ENCODE measurements around the gene TAOK3. TPM values are rescaled to one million over a fixed set of nuclear protein-coding genes. Genes with fewer than 3 reads are reported as not detected.

The TAOK3 gene
- total and polyA plus RNA-seq, 12 donors = 8.4 to 29.8 (median 21.2) TPM

- peak; percentile 62 to 87 (median 75) for ATAC-seq
- Histone ChIP-seq H3K4me3 (peak overlapping the region in 9 of 10 donors; percentile 26 to 52 (median 50)), H3K36me3 (peaks cover 0 to 25% (median 0%) of the 10 kb centered on the region in 9 donors), H3K4me1 (peaks cover 0 to 54% (median 32%) of the 10 kb centered on the region in 9 donors), H3K27me3 (no peaks in the 10 kb centered on the region), H3K9me3 (no peaks in the 10 kb centered on the region), H3K27ac (peak overlapping the region in 8 of 10 donors; percentile 12 to 72 (median 24))
- intact Hi-C loops (cut with DNase I) = loop anchor here in 2 of 10 donors (5.0 to 10.0 kb wide), 2 partner anchors 186 to 188 kb away; partner anchors contain the start of genes SUDS3 (in 2 of the 2) and TAOK3 (in 1 of the 2)
- 34 to 51% methylated on average over 10 of the region's 10 CpGs for WGBS, 2 donors
- peak; percentile 32 to 41 for DNase-seq
- TF ChIP-seq CTCF (IDR thresholded peaks at IDR 0.05) = no peak
Measured at GRCh38 chr12:118188690-118189371, 183.9 kb downstream of the TAOK3 start.

DNA sequence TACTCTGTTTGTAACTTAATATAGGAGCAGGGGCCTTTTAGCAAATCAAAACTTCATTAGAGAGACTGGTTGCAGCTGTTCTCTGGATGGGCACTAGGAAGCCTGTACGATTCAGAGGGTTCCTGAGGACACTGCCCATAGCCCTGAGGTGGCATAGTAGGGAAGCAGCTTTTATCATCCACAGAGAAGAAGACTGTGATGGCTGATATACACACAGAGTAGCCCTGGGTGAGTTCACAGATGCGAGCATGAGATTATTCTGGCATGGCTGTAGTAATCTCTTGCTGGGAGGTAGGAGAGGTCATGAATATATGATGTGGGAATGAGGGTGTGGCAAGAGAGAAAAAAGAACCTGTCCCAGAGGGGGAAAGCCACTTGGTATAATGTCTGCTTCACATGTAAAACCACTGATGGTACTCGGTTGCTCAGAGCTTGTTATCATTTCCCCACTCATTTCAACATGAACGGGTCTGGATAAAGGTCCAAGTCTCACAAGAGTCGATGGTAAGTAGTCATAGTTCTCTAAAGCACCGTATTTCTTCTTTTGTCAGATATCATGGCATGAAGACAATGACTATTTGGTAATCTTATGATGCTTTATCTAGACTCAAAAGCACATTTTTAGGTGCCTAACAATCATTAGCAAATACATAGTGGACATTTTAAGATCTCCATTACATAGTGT is 184.8 kb downstream of the TAOK3 start:
- intact Hi-C loops (cut with DNase I) = loop anchor here in 2 of 10 donors (5.0 to 10.0 kb wide), 2 partner anchors 187 to 189 kb away; partner anchors contain the start of genes SUDS3 (in 2 of the 2) and TAOK3 (in 1 of the 2)
- no peak for TF ChIP-seq CTCF (IDR thresholded peaks at IDR 0.05)
- 41 to 50% methylated on average over 6 of the region's 6 CpGs for WGBS, 2 donors
- ATAC-seq (peak in 2 of 8 donors; percentile 14), DNase-seq (no peak)
- H3K27me3 ChIP-seq = no peaks in the 10 kb centered on the region
- peak overlapping the region in 7 of 10 donors; percentile 12 to 72 (median 20) for H3K27ac ChIP-seq
- peaks cover 0 to 21% (median 0%) of the 10 kb centered on the region in 9 donors for H3K36me3 ChIP-seq
- H3K4me1 ChIP-seq = peaks cover 2 to 63% (median 40%) of the 10 kb centered on the region in 9 donors
- peak overlapping the region in 7 of 10 donors; percentile 34 to 52 (median 51) for H3K4me3 ChIP-seq
- H3K9me3 ChIP-seq = no peaks in the 10 kb centered on the region

DNA sequence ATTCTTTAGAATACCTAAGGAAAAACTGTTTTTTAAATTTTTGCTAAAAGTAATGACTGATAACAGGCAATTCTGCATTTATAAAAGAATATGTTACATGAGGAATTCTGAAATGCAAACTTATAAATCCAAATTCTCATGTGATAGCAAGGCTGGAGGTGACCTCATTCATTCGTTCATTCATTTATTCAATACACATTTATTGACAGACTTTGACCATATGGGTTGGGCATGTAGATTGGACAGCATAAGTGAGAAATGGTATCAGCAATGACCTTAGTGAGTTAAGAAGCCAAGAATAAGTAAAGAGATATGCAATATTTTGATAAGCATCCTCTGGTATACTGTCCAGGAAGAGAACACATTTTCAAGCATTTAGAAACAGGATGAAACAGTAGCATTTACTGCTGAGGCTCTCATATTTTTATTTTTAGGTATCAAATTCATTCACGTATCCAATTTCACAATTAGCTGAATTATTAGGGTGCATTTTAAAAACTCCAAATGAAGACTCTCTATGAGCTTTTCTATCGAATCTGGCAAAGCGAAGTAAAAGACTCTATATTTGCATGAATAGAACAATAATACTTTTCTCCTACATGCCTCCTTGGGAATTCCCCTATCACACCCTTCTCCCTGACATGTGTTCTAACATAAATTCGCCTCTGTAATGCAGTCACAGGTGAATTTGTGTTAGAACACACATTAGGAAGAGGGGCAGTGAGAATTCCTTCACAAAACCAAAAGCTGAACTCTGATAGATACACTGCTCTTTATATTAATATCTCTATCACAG is 186.9 kb downstream of the TAOK3 start:
- intact Hi-C loops (cut with DNase I) = loop anchor here in 2 of 10 donors (5.0 to 10.0 kb wide), 2 partner anchors 189 to 192 kb away; partner anchors contain the start of genes SUDS3 (in 2 of the 2) and TAOK3 (in 1 of the 2)
- Histone ChIP-seq H3K36me3 (peaks cover 0 to 21% (median 5%) of the 10 kb centered on the region in 9 donors), H3K4me3 (no peak overlapping the region), H3K27me3 (no peaks in the 10 kb centered on the region), H3K9me3 (no peaks in the 10 kb centered on the region), H3K27ac (no peak overlapping the region), H3K4me1 (peaks cover 4 to 66% (median 50%) of the 10 kb centered on the region in 9 donors)
- ATAC-seq (no peak), DNase-seq (no peak)
- 83% methylated on average over 5 of the region's 5 CpGs for WGBS, 2 donors
- no peak for TF ChIP-seq CTCF (IDR thresholded peaks at IDR 0.05)
